BJ (cell line): ENCODE data around the gene PLEKHA3. TPM values are rescaled to one million over a fixed set of nuclear protein-coding genes. Genes with fewer than 3 reads are reported as not detected.

Source experiments
- CTCF ChIA-PET: fragments of 350-600 bp; formaldehyde crosslinking; extraction: SDS; loops from one replicate; lab custom pipeline; 2021; ENCODE audit warnings: antibody characterized with exemption, inconsistent platforms; lab: Yijun Ruan, JAX
- POLR2A ChIA-PET: fragments of 300-600 bp; sonication (Branson Sonifier 250); formaldehyde crosslinking; extraction: SDS; loops from one replicate; lab custom pipeline; 2021; ENCODE audit warnings: antibody characterized with exemption; lab: Charles Lee
- DNase-seq: peaks from one replicate; pipeline ENCODE4 v3.0.0-alpha.2; 2011; ENCODE audit warnings: low read depth
- H3K27me3 ChIP-seq: 2 replicates; pipeline ENCODE4 v1.6.0; 2011; ENCODE audit warnings: low read length; ENCODE audit not compliant: control insufficient read depth, insufficient read depth
- H3K36me3 ChIP-seq: 2 replicates; pipeline ENCODE4 v1.5.1; 2011; ENCODE audit warnings: low read length; ENCODE audit not compliant: control insufficient read depth, insufficient read depth
- H3K4me3 ChIP-seq: 2 replicates; pipeline ENCODE4 v1.5.1; 2011; ENCODE audit warnings: low read depth, mild to moderate bottlenecking, control low read depth, low read length
- CTCF ChIP-seq: IDR thresholded peaks from 2 replicates; pipeline ENCODE4 v1.5.1; 2011; ENCODE audit warnings: low read depth, mild to moderate bottlenecking, control low read depth, inconsistent platforms, low read length, moderate library complexity; ENCODE audit not compliant: insufficient read depth
- polyA plus RNA-seq: library from polyadenylated mRNA; depleted of rRNA; stranded (reverse); fragments of >200 nt; gene quantifications from 2 replicates; pipeline ENCODE4 v1.2.3, GENCODE V29; 2011

PLEKHA3 gene
- polyA plus RNA-seq, 1 experiment = 10.0 TPM

- CTCF ChIA-PET = interaction anchor here (0.7 to 1.1 kb wide), 2 partner anchors 129 to 377 kb away, joined by 3 read pairs; no protein-coding TSS in a partner anchor
- Histone ChIP-seq H3K27me3 (no peaks in the 10 kb centered on the region), H3K36me3 (no peaks in the 10 kb centered on the region), H3K4me3 (no peak overlapping the region)
- no peak for DNase-seq
- POLR2A ChIA-PET = no interaction called here
- no peak for TF ChIP-seq CTCF
Observed at GRCh38 chr2:178526256-178526655, 46.0 kb downstream of the PLEKHA3 start.

GRCh38 chr2:178527592-178527991 is 47.3 kb downstream of the PLEKHA3 start:
- no peak for TF ChIP-seq CTCF
- H3K27me3 ChIP-seq = no peaks in the 10 kb centered on the region
- DNase-seq = no peak
- CTCF ChIA-PET = no interaction called here
- no peak overlapping the region for H3K4me3 ChIP-seq
- H3K36me3 ChIP-seq = no peaks in the 10 kb centered on the region
- POLR2A ChIA-PET = no interaction called here

- ChIA-PET CTCF (no interaction called here), POLR2A (no interaction called here)
- TF ChIP-seq CTCF = no peak
- Histone ChIP-seq H3K27me3 (no peaks in the 10 kb centered on the region), H3K4me3 (no peak overlapping the region), H3K36me3 (no peaks in the 10 kb centered on the region)
- no peak for DNase-seq
Observed at GRCh38 chr2:178528647-178529046, 48.4 kb downstream of the PLEKHA3 start.

GRCh38 chr2:178529194-178529593 is 48.9 kb downstream of the PLEKHA3 start:
- Histone ChIP-seq H3K4me3 (no peak overlapping the region), H3K27me3 (no peaks in the 10 kb centered on the region), H3K36me3 (no peaks in the 10 kb centered on the region)
- ChIA-PET CTCF (no interaction called here), POLR2A (no interaction called here)
- TF ChIP-seq CTCF = no peak
- no peak for DNase-seq

GRCh38 chr2:178530131-178530530 is 49.9 kb downstream of the PLEKHA3 start:
- ChIA-PET CTCF (interaction anchor here (1.3 kb wide), 1 partner anchor 15 kb away, joined by 3 read pairs; no protein-coding TSS in a partner anchor), POLR2A (no interaction called here)
- H3K36me3 ChIP-seq = no peaks in the 10 kb centered on the region
- no peak for DNase-seq
- H3K4me3 ChIP-seq = no peak overlapping the region
- no peak for TF ChIP-seq CTCF
- H3K27me3 ChIP-seq = no peaks in the 10 kb centered on the region
